ENCODE data around the gene PHKB.
A peak's percentile ranks its signal among the peaks of the same experiment; 100 is the strongest.
"Not testable (repeated sequence)": the region's sequence is repeated elsewhere in the genome, so short reads cannot be mapped to it uniquely, and the experiment has no call there.

The PHKB gene

DNA sequence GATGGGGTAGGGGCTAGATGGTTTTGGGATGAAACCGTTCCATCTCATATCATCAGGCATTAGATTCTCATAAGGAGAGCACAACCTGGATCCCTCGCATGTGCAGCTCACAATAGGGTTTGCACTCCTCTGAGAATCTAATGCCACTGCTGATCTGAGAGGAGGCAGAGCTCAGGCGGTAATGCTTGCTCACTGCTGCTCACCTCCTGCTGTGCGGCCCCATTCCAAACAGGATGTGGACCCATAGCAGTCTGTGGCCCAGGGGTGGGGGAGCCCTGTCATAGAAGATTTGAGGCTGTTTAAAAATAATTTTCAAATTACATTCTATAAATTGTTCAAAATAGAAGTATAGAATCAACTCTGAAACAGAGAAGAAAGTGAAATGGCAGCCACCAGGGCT is 50.8 kb downstream of the PHKB start:
- DNase-seq = no peak

DNA sequence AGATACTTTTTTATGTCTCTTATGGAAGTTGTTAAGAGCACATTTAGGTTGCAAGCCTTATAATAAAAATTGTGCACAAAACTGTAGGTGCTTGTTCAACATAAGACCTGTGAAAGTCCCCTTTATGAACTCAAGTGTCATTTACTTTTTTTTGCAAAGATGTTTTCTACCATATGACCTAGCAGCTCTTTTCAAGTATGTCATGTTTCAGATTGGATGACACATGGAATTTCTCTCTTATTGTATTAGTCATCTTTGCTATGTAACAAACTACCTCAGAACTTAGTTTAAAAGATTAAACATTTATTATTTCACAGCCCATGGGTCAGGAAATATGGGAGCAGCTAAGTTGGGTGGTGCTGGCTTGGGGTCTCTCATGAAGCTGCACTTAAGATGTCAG is 57.9 kb downstream of the PHKB start:
- DNase-seq = no peak

DNA sequence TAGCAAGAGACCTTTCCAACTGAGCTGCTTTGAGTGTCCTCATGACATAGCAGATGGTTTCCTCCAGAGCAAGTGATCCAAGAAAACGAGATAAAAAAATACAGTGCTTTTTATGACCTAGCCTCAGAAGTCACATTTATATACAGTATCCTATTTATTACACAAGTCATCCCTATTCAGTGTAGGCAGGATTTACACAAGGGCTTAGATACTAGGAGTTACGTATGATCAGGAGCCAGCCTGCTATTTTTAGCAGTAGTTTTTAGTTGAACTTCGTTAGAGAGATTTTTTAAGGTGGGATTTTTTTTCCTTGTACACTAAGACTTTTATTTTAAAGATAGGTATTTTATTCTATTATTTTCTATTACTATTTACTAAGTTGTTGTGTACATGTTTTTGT is 58.4 kb downstream of the PHKB start:
- no peak for DNase-seq

DNA sequence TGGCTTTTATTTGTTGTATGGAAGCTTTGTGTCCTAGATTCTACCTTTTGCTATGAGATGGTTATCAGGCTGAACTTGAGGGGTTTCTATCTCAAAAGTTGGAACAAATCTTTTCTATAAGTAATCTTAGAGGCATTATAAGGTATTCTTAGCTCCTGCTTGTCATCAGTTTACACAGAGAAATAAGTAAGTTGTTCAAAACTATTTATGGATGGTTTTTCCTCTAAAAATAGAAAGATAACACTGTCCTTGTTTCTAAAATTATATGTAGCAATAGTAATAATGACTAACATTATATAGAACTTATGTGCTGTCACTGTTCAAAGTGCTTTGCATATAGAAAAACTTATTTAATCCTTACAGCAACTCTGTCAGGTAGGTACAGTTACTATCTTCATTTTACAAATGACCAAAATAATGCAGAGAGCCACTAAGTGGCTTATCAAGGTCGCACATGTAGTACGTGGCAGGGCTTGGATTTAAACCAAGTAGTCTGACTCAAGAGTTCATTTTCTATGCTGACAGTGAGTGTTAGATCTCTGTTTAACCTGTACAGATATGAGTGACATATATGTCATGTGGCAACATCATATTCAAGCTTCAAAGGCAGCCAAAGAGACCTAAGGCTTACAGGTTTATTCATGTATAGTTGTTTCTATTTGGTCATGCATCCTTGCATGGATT is 59.0 kb downstream of the PHKB start:
- no peak for DNase-seq

DNA sequence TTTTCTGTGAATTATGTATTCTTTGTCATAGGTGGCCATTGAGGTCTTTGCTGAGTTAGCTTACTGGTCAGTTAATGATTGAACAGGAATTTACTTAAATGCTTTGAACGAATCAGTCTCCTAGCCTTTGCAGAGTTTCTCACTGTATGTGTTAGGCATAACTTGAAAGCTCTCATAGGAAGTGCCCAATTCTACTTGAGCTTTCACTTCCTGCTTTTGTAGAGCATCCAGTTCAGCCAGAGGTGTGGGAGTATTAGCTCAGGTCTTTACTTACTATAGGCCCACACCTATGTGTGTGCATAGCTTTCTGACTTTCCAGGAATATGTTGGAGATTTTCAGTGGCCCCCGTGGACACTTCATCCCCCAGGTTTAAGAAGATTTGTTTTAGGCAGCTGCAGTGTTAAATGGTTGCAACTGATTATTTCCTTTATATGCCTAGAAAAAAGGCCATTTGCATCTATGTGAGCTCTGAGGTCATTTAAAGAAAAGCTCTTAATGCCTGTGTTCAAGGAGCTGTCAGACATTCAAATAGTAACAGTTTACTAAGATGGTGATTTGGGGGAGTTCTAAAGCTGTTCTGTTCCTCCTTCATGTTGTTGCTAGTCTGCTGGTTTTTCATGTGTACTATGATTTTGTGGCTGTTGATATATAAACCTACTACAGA is 62.3 kb downstream of the PHKB start:
- DNase-seq = no peak

DNA sequence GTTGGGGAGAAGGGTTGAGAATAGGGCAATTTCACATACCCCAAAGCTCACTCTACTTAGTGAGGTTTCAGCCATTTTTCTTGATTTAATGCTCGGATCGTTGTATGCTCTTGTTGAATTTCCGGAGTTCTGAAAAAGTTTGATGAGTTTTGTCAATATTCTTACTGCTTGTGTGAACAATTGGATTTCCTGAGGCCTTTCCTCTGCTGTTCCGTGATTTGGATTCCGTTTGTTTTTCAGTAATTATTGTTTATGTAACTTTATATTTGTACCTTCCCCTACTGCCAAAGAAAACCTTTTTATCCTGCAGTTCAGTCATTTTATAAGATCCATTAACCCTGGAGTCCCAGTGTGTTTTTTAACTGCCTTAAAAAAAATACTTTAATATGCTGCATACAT is 62.9 kb downstream of the PHKB start:
- DNase-seq = no peak

DNA sequence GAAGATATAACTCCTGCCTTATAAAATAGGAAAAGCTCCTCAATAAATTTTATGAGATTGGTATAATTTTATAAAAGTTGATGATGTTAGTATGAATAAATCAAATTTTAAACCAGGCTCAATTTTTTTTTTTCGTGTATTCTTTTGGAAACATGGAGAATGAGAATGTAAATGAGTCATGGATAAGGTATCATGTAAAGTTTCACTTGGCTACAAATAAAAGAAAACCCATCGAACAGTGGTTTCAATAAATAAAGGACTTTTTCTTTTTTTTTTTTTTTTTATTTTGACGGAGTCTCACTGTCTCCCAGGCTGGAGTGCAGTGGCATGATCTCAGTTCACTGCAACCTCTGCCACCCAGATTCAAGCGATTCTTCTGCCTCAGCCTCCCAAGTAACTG is 67.3 kb downstream of the PHKB start:
- no peak for DNase-seq

DNA sequence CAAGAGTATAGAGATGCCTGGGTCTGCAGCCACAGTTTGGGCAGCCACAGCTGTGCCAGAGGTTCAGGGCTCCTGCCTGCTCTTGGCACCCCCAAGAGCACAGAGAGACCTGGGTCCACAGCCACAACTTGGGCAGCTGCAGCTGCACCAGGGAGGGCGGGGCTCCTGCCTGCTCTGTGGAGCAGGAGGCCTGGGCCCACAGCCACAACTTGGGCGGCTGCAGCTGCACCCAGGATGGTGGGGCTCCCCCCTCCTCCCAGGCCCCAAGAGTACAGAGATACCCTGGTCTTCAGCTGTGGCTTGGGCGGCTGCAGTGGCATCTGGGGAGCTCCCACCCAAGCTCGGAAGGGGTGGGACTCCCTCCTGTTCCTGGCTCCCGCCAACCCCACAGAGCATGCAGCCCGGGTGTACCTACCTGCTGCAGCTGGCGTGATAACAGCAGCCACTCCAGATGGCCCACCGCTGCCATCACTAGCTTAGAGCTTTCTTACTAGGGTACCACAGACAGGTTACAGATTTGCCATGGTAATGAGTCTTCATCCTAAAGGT is 72.7 kb downstream of the PHKB start:
- DNase-seq = no peak

DNA sequence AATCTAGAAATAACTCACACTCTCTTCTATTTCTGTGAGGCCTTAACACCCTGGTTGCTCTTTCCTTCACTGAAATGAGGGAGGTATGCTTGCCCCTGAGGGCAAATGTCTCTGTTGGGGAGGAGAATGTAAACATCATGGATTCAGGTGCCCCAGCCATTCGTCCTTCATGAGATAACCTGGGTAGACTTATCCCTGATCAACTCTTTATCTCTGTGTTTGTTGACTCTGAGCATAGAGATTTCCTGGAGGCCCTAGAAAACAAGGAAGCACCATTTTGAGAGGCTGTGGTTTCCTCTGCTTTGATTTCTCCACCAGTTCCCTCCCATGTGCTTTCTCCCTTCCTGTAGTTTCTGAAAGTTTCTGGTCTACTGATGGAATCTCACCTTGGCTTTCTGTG is 77.3 kb downstream of the PHKB start:
- no peak for DNase-seq

DNA sequence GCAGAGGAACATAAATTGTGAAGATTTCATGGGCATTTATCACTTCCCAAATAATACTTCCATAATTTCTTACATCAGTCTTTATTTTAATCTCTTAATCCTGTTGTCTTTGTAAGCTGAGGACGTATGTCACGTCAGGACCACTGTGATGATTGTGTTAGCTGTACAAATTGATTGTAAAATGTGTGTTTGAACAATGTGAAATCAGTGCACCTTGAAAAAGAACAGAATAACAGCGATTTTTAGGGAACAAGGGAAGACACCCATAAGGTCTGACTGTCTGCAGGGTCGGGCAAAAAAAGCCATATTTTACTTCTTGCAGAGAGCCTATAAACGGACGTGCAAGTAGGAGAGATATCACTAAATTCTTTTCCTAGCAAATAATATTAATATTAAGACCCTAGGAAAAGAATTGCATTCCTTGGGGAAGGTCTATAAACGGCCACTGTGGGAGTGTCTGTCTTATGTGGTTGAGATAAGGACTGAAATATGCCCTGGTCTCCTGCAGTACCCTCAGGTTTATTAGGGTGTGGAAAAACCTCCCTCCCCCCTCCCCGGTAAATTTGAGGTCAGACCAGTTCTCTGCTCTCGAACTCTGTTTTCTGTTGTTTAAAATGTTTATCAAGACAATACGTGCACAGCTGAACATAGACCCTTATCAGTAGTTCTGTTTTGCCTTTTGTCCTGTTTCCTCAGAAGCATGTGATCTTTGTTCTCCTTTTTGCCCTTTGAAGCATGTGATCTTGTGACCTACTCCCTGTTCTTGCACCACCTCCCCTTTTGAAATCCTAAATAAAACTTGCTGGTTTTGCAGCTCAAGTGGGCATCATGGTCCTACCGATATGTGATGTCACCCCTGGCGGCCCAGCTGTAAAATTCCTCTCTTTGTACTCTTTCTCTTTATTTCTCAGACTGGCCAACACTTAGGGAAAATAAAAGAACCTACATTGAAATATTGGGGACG is 78.9 kb downstream of the PHKB start:
- DNase-seq = peak; percentile 17

DNA sequence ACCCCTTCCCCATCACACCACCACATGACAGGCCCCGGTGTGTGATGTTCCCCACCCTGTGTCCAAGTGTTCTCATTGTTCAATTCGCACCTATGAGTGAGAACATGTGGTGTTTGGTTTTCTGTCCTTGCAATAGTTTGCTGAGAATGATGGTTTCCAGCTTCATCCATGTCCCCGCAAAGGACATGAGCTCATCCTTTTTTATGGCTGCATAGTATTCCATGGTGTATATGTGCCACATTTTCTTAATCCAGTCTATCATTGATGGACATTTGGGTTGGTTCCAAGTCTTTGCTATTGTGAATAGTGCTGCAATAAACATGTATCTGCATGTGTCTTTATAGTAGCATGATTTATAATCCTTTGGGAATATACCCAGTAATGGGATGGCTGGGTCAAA is 80.0 kb downstream of the PHKB start:
- not testable (repeated sequence) for DNase-seq

DNA sequence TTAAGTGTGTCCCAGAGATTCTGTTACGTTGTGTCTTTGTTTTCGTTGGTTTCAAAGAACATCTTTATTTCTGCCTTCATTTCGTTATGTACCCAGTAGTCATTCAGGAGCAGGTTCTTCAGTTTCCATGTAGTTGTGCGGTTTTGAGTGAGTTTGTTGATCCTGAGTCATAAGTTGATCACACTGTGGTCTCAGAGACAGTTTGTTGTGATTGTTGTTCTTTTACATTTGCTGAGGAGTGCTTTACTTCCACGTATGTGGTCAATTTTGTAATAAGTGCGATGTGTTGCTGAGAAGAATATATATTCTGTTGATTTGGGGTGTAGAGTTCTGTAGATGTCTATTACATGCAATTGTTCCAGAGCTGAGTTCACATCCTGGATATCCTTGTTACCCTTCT is 83.1 kb downstream of the PHKB start:
- not testable (repeated sequence) for DNase-seq

DNA sequence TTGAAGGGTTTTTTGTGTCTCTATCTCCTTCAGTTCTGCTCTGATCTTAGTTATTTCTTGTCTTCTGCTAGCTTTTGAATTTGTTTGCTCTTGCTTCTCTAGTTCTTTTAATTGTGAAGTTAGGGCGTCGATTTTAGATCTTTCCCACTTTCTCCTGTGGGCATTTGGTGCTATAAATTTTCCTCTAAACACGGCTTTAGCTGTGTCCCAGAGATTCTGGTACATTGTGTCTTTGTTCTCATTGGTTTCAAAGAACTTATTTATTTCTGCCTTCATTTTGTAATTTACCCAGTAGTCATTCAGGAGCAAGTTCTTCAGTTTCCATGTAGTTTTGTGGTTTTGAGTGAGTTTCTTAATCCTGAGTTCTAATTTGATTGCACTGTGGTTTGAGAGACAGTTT is 90.1 kb downstream of the PHKB start:
- not testable (repeated sequence) for DNase-seq

DNA sequence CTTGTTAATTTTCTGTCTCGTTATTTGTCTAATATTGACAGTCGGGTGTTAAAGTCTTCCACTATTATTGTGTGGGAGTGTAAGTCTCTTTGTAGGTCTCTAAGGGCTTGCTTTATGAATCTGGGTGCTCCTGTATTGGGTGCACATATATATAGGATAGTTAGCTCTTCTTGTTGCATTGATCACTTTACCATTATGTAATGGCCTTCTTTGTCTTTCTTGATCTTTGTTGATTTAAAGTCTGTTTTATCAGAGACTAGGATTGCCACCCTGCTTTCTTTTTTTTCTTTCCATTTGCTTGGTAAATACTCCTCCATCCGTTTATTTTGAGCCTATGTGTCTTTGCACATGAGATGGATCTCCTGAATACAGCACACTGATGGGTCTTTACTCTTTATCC is 90.6 kb downstream of the PHKB start:
- DNase-seq = not testable (repeated sequence)

DNA sequence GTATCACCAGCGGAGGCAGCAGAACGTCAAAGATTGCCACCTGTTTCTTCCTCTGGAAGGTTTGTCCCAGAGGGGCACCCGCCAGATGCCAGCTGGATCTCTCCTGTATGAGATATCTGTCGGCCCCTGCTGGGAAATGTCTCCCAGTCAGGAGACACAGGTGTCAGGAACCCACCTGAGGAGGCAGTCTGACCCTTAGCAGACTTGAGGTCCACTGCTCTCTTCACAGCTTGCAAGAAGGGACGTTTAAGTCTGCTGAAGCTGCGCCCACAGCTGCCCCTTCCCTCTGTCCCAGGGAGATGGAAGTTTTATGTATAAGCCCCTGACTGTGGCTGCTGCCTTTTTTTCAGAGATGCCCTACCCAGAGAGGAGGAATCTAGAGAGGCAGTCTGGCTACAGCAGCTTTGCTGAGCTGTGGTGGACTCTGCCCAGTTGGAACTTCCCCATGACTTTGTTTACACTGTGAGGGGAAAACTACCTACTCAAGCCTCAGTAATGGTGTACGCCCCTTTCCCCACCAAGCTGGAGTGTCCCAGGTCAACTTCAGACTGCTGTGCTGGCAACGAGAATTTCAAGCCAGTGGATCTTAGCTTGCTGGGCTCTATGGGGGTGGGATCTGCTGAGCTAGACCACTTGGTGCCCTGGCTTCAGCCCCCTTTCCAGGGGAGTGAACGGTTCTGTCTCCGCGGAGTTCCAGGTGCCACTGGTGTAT is 92.9 kb downstream of the PHKB start:
- DNase-seq = no peak

DNA sequence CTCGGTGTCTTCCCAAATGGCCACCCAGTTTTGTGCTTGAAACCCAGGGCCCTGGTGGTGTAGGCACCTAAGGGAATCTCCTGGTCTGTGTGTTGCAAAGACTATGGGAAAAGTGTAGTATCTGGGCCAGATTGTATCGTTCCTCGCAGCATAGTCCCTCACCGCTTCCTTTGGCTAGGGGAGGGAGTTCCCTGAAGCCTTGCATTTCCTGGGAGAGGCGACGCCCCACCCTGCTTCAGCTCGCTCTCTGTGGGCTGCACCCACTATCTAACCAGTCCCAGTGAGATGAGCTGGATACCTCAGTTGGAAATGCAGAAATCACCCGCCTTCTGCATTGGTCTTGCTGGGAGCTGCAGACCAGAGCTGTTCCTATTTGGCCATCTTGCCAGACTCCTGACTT is 93.5 kb downstream of the PHKB start:
- DNase-seq = not testable (repeated sequence)

DNA sequence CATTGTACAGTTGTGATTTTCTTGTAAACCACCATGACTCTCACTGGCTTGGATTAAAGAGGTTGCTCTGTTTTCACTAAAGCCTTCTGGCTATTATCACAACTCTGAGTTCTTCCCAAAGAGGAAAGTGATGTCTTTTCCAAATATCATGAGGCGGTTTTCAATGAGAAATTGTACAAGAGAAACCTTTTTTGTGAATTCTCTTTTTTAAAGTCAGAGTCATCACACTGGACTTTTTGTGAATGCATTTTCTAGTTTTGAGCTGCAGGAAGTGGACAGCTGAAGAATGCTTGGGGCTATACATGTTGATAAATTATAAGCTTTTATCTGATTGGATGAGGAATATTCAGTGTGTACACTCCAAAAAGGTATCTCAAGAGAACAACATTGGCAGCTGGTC is 100.2 kb downstream of the PHKB start:
- DNase-seq = no peak

DNA sequence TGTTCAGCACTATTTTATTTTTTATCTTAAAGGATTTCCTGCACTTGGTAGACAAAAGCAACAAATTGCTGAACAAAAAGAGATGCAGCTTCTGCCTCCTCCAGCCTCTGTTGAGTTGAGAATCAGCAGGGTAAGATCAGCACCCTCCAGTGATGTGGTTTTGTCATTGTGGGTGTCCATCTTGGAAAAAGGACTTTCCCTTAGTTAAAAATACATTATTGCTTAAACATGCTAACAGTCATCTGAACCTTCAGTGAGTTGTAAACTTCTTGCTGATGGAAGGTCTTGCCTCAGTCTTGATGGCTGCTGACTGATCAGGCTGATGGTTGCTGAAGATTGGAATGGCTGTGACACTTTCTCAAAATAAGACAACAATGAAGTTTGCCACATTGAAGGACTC is 101.2 kb downstream of the PHKB start:
- no peak for DNase-seq

DNA sequence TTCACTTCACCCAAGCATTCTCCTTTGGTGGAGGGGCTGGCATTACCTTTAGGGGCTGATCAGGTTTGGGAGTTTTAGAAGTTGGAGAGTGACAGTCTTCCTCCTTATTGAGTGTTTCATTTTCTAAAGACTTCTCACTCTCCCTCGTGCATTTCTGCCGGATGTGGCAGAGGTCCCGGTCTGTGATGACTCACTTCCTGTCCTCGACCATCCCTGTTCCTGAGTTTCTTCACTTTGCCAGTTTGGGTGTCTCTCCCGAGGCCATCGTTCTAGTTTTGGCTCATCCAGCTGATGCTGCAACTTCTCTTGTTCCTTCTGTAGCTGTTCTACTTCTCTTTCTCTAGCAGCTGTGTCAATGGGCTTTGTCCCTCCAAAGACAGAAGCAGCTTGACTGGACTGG is 104.3 kb downstream of the PHKB start:
- peak; percentile 75 for DNase-seq

DNA sequence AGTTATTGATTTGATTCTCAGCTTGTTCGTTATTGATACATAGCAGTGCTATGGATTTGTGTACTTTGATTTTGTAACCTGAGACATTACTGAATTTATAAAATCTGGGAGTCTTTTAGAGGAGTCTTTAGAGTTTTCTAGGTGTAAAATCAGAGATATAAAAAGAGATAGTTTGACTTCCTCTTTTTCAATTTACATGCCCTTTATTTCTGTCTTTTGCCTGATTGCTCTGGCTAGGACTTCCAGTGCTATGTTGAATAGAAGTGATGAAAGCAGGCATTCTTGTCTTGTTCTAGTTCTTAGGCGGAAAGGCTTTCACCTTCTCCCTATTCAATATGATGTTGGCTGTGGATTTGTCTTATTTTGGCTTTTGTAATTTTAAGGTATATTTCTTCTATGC is 106.2 kb downstream of the PHKB start:
- DNase-seq = no peak

DNA sequence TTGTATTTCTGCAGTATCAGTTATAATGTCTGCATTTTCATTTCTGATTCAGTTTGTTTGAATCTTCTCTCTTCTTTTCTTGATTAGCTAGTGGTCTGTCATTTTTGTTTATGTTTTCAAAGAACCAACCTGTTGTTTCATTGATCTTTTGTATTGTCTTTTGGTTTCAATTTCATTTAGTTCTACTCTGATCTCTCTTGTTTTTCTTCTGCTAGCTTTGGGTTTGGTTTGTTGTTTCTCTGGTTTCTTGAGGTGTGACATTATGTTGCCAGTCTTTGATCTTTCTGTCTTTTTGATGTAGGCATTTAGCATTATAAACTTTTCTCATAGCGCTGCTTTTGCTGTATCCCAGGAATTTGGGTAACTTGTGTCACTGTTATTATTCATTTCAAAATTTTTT is 107.2 kb downstream of the PHKB start:
- DNase-seq = no peak

DNA sequence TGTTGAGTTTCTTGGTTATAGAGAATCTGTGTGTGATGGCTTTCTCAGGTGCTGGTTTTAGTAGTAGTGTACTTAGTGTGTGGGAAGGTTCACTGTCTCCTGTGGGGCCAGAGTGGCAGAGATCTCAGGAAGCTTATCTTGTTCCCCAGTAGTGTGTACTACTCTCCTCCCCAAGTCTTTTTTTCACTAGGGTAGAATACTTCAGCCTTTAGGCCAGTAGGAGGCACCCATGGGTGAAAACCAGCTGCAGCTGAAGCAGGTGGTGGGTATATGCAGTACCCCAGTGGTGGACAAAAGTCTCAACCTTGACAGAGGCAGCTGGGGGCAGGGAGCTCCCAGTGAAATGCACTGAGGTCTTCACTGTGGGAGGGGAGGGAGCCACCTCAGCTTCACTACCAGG is 109.9 kb downstream of the PHKB start:
- no peak for DNase-seq

DNA sequence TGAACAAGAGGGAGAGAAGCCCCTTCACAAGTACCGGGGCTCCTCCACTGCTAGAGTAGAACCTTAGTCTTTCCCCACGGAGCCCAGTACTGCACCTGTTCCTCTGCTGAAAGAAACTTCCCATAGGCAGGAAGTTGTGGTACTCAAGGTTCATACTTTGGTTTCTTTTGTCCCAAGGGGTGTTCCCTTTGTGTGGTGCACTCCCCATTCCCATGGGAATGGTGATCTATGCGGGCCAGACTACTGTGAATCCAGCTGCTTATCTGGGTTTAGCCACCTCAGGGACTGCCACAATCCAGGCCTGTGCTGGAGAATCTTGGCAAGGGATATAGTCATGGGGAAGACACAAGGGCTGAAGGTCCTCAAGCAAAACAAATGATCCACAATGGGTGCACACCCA is 110.6 kb downstream of the PHKB start:
- DNase-seq = no peak

Measured in SIG-M5 (cell line).